Measurements from ENCODE around the gene SCGB1D1.
A peak's percentile ranks its signal among the peaks of the same experiment; 100 is the strongest.

DNA sequence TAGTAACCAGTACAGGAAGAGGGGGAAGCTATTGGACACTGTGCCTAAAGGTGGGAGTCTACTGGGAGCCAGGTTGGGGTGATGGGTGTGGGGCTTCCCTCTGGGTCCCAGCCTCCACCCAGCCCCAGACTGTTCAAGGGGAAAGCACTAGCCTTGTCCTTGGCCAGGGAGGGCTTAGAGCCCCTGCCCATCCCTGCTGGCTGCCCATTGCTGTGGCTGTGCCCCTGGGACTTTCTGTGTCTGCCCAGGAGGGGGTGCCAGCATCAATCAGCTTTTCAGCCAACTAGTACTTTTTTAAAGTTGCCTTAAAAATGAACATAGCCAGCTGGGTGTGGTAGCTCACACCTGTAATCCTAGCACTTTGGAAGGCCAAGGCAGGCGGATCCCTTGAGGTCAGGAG is 46.3 kb upstream of the SCGB1D1 start:
- TF ChIP-seq, protein P1, sequence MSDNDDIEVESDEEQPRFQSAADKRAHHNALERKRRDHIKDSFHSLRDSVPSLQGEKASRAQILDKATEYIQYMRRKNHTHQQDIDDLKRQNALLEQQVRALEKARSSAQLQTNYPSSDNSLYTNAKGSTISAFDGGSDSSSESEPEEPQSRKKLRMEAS (IDR thresholded peaks at IDR 0.05), result no peak
- TF ChIP-seq, protein P2, sequence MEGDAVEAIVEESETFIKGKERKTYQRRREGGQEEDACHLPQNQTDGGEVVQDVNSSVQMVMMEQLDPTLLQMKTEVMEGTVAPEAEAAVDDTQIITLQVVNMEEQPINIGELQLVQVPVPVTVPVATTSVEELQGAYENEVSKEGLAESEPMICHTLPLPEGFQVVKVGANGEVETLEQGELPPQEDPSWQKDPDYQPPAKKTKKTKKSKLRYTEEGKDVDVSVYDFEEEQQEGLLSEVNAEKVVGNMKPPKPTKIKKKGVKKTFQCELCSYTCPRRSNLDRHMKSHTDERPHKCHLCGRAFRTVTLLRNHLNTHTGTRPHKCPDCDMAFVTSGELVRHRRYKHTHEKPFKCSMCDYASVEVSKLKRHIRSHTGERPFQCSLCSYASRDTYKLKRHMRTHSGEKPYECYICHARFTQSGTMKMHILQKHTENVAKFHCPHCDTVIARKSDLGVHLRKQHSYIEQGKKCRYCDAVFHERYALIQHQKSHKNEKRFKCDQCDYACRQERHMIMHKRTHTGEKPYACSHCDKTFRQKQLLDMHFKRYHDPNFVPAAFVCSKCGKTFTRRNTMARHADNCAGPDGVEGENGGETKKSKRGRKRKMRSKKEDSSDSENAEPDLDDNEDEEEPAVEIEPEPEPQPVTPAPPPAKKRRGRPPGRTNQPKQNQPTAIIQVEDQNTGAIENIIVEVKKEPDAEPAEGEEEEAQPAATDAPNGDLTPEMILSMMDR (IDR thresholded peaks at IDR 0.05 in 2 of 3, conservative IDR thresholded peaks at IDR 0.05 in 1 of 3; ENCODE audit: borderline replicate concordance in 1 of 3, insufficient read depth in 1 of 3, low read depth in 2 of 3, low read length in 2 of 3), result peak in 2 of 3 experiments; percentile 25 to 29; a peak in 3 of 6 replicates
- TF ChIP-seq TCF7L2 (IDR thresholded peaks at IDR 0.05; ENCODE audit: borderline replicate concordance, extremely low read depth, insufficient read depth, insufficient read length) (no peak), EZH2 (IDR thresholded peaks at IDR 0.05) (no peak), EGR1 (IDR thresholded peaks at IDR 0.05; ENCODE audit: low read depth) (no peak)
